Activated naive CD8-positive, alpha-beta T cell (primary cell): ENCODE data around the gene C14orf132.

Experiments
- H3K27ac Mint-ChIP-seq: one replicate; pipeline ENCODE4 v1.8.0; 2021; ENCODE audit warnings: mixed read lengths
- H3K27me3 Mint-ChIP-seq: one replicate; pipeline ENCODE4 v1.8.0; 2021; ENCODE audit warnings: mixed read lengths
- H3K36me3 Mint-ChIP-seq: one replicate; pipeline ENCODE4 v1.8.0; 2021; ENCODE audit warnings: mixed read lengths
- H3K4me1 Mint-ChIP-seq: one replicate; pipeline ENCODE4 v1.8.0; 2021; ENCODE audit warnings: low read depth, mixed read lengths
- H3K4me3 Mint-ChIP-seq: one replicate; pipeline ENCODE4 v1.8.0; 2021; ENCODE audit warnings: mild to moderate bottlenecking, mixed read lengths
- H3K9me3 Mint-ChIP-seq: one replicate; pipeline ENCODE4 v1.8.0; 2021; ENCODE audit warnings: low read depth, mixed read lengths

Gene C14orf132

DNA sequence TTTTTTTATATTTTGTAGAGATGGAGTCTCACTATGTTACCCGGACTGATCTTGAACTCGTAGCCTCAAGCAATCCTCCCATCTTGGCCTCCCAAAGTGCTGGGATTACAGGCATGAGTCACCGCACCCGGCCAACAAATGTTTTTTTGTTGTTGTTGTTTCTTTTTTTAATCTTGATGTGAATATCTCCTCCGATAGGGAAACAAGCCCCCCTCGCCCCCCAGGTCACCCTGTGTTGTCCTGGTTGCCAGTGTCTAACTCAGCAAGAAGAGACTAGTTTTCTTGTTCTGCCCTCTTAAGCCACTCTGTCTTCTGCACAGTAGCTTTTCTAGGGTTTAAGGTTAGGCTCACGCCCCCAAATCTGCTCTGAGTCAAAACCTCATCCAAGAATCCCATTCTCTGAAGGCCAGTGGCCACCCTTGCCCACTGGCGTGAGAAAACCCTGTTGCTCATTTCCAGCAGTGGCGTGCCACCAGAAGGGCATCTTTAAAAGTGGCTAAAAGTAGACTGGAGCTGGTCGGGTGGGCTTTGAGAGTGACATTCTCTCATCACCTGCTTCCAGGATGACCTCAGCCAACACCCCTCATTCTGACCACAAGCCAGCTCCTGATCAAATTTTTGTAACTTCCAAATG, 42.7 kb downstream of the C14orf132 start:
- H3K36me3 Mint-ChIP-seq = no peaks in the 10 kb centered on the region
- H3K4me3 Mint-ChIP-seq = no peak overlapping the region
- H3K27me3 Mint-ChIP-seq = peaks cover 8% of the 10 kb centered on the region
- H3K4me1 Mint-ChIP-seq = no peaks in the 10 kb centered on the region
- no peaks in the 10 kb centered on the region for H3K9me3 Mint-ChIP-seq
- H3K27ac Mint-ChIP-seq = no peak overlapping the region

DNA sequence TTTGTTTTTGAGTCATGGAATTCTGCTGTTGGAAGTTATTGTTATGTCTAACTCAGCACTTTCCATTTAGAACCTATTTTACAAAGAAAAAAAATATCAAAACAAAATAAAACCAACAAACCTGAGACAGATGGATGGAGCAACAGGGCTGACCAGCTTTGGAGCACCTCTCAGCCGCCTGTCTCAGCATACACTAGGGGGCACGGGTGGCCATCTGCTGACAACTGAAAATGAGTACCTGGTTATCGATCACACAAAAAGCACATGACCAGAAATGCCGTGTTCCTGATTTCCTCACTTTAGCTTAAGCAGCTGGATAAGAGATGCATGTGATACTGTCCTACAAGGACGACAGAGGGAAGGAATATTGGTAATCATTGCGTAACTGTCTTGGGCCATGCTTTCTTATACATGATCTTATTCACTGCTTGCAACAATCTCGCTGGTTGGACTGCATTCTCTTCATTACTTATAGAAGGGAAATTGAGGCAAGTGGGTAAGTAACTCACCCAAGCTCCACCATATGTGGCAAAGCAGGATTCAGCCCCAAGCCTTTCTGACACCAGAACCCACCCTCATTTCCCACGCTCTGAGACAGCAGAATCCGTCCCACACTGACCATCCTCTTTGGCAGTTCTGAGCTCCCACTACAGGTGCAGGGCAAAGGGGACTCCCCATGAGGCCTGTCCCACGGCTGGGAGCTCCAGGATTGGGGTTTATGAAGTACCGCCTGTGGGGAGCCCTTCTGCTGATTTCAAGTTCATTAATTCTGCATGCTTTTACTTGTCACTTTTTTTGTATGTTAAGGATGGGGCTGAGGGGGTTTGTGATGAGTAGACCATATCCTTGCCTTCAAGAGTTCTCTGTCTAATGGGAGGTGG, 43.5 kb downstream of the C14orf132 start:
- peaks cover 4% of the 10 kb centered on the region for H3K27me3 Mint-ChIP-seq
- no peak overlapping the region for H3K4me3 Mint-ChIP-seq
- no peak overlapping the region for H3K27ac Mint-ChIP-seq
- H3K9me3 Mint-ChIP-seq = no peaks in the 10 kb centered on the region
- no peaks in the 10 kb centered on the region for H3K4me1 Mint-ChIP-seq
- H3K36me3 Mint-ChIP-seq = no peaks in the 10 kb centered on the region

- Mint-ChIP-seq H3K27ac (no peak overlapping the region), H3K4me1 (no peaks in the 10 kb centered on the region), H3K9me3 (no peaks in the 10 kb centered on the region), H3K27me3 (peaks cover 4% of the 10 kb centered on the region), H3K4me3 (no peak overlapping the region), H3K36me3 (no peaks in the 10 kb centered on the region)
These were observed 44.6 kb downstream of the C14orf132 start for GRCh38 chr14:96083667-96084320.

DNA sequence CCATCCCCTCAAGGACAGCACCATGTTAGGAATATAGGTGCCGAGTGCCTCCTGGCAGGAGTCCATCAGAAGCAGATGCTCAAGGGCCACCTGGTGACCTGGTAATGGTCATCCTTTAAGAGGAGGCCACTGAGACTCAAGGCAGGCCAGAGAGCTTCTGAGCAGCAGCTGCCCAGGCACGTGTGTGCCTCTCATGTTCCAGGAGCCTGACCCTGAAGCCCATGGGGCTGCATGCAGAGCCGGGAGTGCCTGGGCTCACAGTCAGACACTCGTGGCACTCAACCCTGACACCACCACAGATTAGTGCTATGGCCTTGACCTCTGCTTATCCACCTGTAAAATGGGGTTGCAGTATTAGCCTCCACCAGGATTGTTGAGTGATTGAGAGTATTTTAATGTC, 45.6 kb downstream of the C14orf132 start:
- no peak overlapping the region for H3K27ac Mint-ChIP-seq
- no peaks in the 10 kb centered on the region for H3K36me3 Mint-ChIP-seq
- H3K27me3 Mint-ChIP-seq = no peaks in the 10 kb centered on the region
- H3K4me3 Mint-ChIP-seq = no peak overlapping the region
- H3K4me1 Mint-ChIP-seq = no peaks in the 10 kb centered on the region
- no peaks in the 10 kb centered on the region for H3K9me3 Mint-ChIP-seq

DNA sequence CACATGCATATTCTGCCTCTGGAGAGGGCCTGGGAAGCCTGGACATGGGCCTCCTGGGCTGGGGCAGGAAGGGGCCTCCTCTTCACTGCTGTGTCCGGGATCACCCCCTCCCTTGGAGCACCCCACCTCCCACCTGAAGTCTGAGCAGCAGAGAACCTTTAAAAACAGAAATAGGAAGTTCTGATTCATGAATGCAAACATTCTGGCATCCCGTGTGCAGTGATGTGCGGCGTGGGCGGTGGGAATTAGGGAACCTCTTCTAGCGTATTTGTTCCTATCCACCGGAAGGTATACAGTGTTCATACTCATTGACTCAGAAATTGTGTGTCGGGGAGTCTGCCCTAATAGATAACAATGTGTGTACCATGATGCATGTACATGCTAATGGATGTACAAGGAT, 46.2 kb downstream of the C14orf132 start:
- Mint-ChIP-seq H3K36me3 (no peaks in the 10 kb centered on the region), H3K9me3 (no peaks in the 10 kb centered on the region), H3K27me3 (no peaks in the 10 kb centered on the region), H3K27ac (no peak overlapping the region), H3K4me3 (no peak overlapping the region), H3K4me1 (no peaks in the 10 kb centered on the region)

DNA sequence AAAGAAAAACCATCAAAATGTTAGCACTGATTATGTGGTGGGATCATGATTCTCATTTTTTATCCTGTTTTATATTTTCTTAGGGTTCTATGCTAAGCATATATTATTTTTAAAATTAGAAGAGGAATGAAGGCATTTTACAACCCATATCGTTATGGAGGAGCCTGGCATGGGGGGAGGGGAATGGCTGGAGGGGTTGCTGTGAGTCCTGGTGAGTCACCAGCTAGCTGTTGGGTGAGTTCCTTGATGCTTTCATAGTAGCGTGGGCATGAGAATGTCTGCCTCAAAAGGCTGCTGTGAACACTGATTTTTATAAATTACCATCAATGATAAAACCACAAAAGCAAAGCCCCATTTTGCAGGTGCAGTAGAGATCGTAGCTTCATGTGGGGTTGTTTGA, 46.9 kb downstream of the C14orf132 start:
- H3K27me3 Mint-ChIP-seq = no peaks in the 10 kb centered on the region
- H3K36me3 Mint-ChIP-seq = no peaks in the 10 kb centered on the region
- H3K4me3 Mint-ChIP-seq = no peak overlapping the region
- no peaks in the 10 kb centered on the region for H3K9me3 Mint-ChIP-seq
- H3K27ac Mint-ChIP-seq = no peak overlapping the region
- H3K4me1 Mint-ChIP-seq = no peaks in the 10 kb centered on the region

GRCh38 chr14:96086574-96087077, 47.5 kb downstream of the C14orf132 start:
- no peak overlapping the region for H3K4me3 Mint-ChIP-seq
- no peaks in the 10 kb centered on the region for H3K9me3 Mint-ChIP-seq
- H3K27ac Mint-ChIP-seq = no peak overlapping the region
- H3K27me3 Mint-ChIP-seq = no peaks in the 10 kb centered on the region
- no peaks in the 10 kb centered on the region for H3K36me3 Mint-ChIP-seq
- no peaks in the 10 kb centered on the region for H3K4me1 Mint-ChIP-seq

- Mint-ChIP-seq H3K9me3 (no peaks in the 10 kb centered on the region), H3K36me3 (no peaks in the 10 kb centered on the region), H3K27ac (no peak overlapping the region), H3K4me1 (no peaks in the 10 kb centered on the region), H3K27me3 (no peaks in the 10 kb centered on the region), H3K4me3 (no peak overlapping the region)
These were observed 48.9 kb downstream of the C14orf132 start for GRCh38 chr14:96088074-96088473.

GRCh38 chr14:96088481-96088880, 49.3 kb downstream of the C14orf132 start:
- no peaks in the 10 kb centered on the region for H3K4me1 Mint-ChIP-seq
- no peaks in the 10 kb centered on the region for H3K36me3 Mint-ChIP-seq
- H3K27ac Mint-ChIP-seq = no peak overlapping the region
- H3K27me3 Mint-ChIP-seq = no peaks in the 10 kb centered on the region
- no peak overlapping the region for H3K4me3 Mint-ChIP-seq
- no peaks in the 10 kb centered on the region for H3K9me3 Mint-ChIP-seq

- Mint-ChIP-seq H3K36me3 (no peaks in the 10 kb centered on the region), H3K27me3 (no peaks in the 10 kb centered on the region), H3K4me1 (no peaks in the 10 kb centered on the region), H3K9me3 (no peaks in the 10 kb centered on the region), H3K4me3 (no peak overlapping the region), H3K27ac (no peak overlapping the region)
These were observed 49.7 kb downstream of the C14orf132 start for GRCh38 chr14:96088911-96089310.

- H3K9me3 Mint-ChIP-seq = no peaks in the 10 kb centered on the region
- no peaks in the 10 kb centered on the region for H3K36me3 Mint-ChIP-seq
- H3K4me1 Mint-ChIP-seq = no peaks in the 10 kb centered on the region
- no peaks in the 10 kb centered on the region for H3K27me3 Mint-ChIP-seq
- no peak overlapping the region for H3K27ac Mint-ChIP-seq
- H3K4me3 Mint-ChIP-seq = no peak overlapping the region
These were observed 50.2 kb downstream of the C14orf132 start for GRCh38 chr14:96089401-96089800.

DNA sequence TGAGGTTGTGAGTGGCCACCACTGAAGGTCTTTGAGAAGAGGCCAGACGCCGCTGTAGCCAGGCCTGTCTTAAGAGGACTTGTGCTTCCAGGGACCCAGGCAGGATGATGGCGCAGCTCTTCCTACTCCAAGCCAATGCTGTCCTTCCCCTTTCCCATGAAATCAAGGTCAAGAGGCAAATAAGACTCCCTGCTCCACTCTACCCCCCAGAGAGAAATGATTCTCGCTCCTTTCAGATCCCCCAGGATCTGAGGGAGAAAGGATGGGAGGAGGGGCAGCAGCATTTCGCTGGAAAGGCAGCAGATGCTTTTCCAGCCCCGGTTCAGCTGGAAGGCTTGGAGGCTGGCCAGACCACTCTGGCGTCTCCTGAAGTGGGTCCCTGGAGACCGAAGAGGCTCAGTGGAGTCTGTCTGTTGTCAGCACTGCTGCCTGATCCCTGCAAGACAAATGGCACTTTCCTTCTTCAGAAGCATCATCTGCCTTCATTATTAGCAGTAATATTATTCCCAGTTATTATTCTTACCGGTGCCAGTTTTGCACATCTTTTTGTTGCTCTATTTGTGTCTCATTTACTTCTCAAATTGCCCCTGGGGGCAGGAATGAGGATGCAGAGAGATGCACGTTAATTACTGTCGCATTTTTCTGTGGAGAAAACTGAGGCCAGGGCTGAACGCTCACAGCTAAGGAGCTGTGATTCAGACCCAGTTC, 51.4 kb downstream of the C14orf132 start:
- H3K9me3 Mint-ChIP-seq = no peaks in the 10 kb centered on the region
- no peak overlapping the region for H3K27ac Mint-ChIP-seq
- H3K27me3 Mint-ChIP-seq = no peaks in the 10 kb centered on the region
- no peak overlapping the region for H3K4me3 Mint-ChIP-seq
- no peaks in the 10 kb centered on the region for H3K4me1 Mint-ChIP-seq
- no peaks in the 10 kb centered on the region for H3K36me3 Mint-ChIP-seq

- no peak overlapping the region for H3K4me3 Mint-ChIP-seq
- no peaks in the 10 kb centered on the region for H3K36me3 Mint-ChIP-seq
- no peaks in the 10 kb centered on the region for H3K27me3 Mint-ChIP-seq
- no peaks in the 10 kb centered on the region for H3K9me3 Mint-ChIP-seq
- H3K4me1 Mint-ChIP-seq = no peaks in the 10 kb centered on the region
- no peak overlapping the region for H3K27ac Mint-ChIP-seq
These were observed 52.1 kb downstream of the C14orf132 start for GRCh38 chr14:96091149-96091693.

DNA sequence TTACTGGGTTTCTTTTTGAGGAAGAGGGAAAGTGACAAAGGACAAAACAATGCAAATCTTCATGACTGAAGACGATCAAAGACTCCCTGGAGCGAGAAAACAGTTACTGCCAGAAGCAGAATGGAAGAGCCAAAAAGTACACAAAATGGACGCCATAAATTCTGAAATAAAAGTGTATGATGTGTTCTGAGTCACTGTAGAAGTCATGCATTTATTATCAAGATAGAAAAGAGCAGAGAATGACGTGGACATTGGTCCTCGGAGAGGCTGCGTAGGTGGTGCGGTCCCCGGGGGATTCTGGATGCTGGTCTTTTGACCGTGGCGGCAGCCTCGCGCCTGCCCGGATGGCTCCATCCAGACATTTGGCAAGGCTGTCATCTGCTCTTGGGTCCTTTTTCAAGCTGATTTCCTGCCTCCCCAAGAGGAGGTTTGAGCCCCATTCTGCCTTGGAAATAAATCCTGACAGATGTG, 52.8 kb downstream of the C14orf132 start:
- no peaks in the 10 kb centered on the region for H3K9me3 Mint-ChIP-seq
- H3K4me1 Mint-ChIP-seq = no peaks in the 10 kb centered on the region
- H3K36me3 Mint-ChIP-seq = no peaks in the 10 kb centered on the region
- no peak overlapping the region for H3K27ac Mint-ChIP-seq
- no peaks in the 10 kb centered on the region for H3K27me3 Mint-ChIP-seq
- H3K4me3 Mint-ChIP-seq = no peak overlapping the region
